ENCODE measurements around the gene MYOZ1.
A peak's percentile ranks its signal among the peaks of the same experiment; 100 is the strongest.

The MYOZ1 gene

GRCh38 chr10:73590881-73591799 is 50.1 kb downstream of the MYOZ1 start, which contains the start of gene USP54:
TSS of gene USP54 (minus strand) at chr10:73591342. CDS start at chr10:73575658, 15,684 bp downstream.
- Histone ChIP-seq H3K4me1 (ENCODE audit: control insufficient read depth, insufficient read depth, low read length) (peaks cover 21% of the 10 kb centered on the region), H3K36me3 (ENCODE audit: control insufficient read depth, insufficient read depth, low read length, severe bottlenecking) (no peaks in the 10 kb centered on the region), H3K9ac (ENCODE audit: low read length) (no peak within 1 kb of the TSS), H3K9me3 (ENCODE audit: control insufficient read depth, low read length) (no peaks in the 10 kb centered on the region), H3K4me3 (ENCODE audit: low read length) (no peak within 1 kb of the TSS), H3K27me3 (replicated peaks; ENCODE audit: control insufficient read depth, insufficient read depth, low read length) (no peaks in the 10 kb centered on the region)
- peak; percentile 50 for DNase-seq (ENCODE audit: low read depth)

- Histone ChIP-seq H3K4me3 (ENCODE audit: low read length) (no peak overlapping the region), H3K27me3 (replicated peaks; ENCODE audit: control insufficient read depth, insufficient read depth, low read length) (no peaks in the 10 kb centered on the region), H3K36me3 (ENCODE audit: control insufficient read depth, insufficient read depth, low read length, severe bottlenecking) (no peaks in the 10 kb centered on the region), H3K9me3 (ENCODE audit: control insufficient read depth, low read length) (no peaks in the 10 kb centered on the region), H3K9ac (ENCODE audit: low read length) (no peak overlapping the region), H3K4me1 (ENCODE audit: control insufficient read depth, insufficient read depth, low read length) (peaks cover 30% of the 10 kb centered on the region)
- DNase-seq (ENCODE audit: low read depth), result no peak
These were observed 51.6 kb downstream of the MYOZ1 start for GRCh38 chr10:73589563-73590126.

- peaks cover 30% of the 10 kb centered on the region for H3K4me1 ChIP-seq (ENCODE audit: control insufficient read depth, insufficient read depth, low read length)
- peak; percentile 42 for DNase-seq (ENCODE audit: low read depth)
- H3K27me3 ChIP-seq (replicated peaks; ENCODE audit: control insufficient read depth, insufficient read depth, low read length), result no peaks in the 10 kb centered on the region
- H3K9me3 ChIP-seq (ENCODE audit: control insufficient read depth, low read length), result no peaks in the 10 kb centered on the region
- H3K9ac ChIP-seq (ENCODE audit: low read length), result no peak overlapping the region
- no peak overlapping the region for H3K4me3 ChIP-seq (ENCODE audit: low read length)
- no peaks in the 10 kb centered on the region for H3K36me3 ChIP-seq (ENCODE audit: control insufficient read depth, insufficient read depth, low read length, severe bottlenecking)
These were observed 52.6 kb downstream of the MYOZ1 start for GRCh38 chr10:73588656-73589055.

- peak; percentile 83 for DNase-seq (ENCODE audit: low read depth)
- peaks cover 30% of the 10 kb centered on the region for H3K4me1 ChIP-seq (ENCODE audit: control insufficient read depth, insufficient read depth, low read length)
- H3K9me3 ChIP-seq (ENCODE audit: control insufficient read depth, low read length), result no peaks in the 10 kb centered on the region
- H3K9ac ChIP-seq (ENCODE audit: low read length), result no peak overlapping the region
- no peaks in the 10 kb centered on the region for H3K36me3 ChIP-seq (ENCODE audit: control insufficient read depth, insufficient read depth, low read length, severe bottlenecking)
- no peak overlapping the region for H3K4me3 ChIP-seq (ENCODE audit: low read length)
- no peaks in the 10 kb centered on the region for H3K27me3 ChIP-seq (replicated peaks; ENCODE audit: control insufficient read depth, insufficient read depth, low read length)
These were observed 54.7 kb downstream of the MYOZ1 start for GRCh38 chr10:73586583-73586984.

GRCh38 chr10:73585327-73585726 is 55.9 kb downstream of the MYOZ1 start:
- DNase-seq (ENCODE audit: low read depth), result peak; percentile 19
- peaks cover 30% of the 10 kb centered on the region for H3K4me1 ChIP-seq (ENCODE audit: control insufficient read depth, insufficient read depth, low read length)
- no peaks in the 10 kb centered on the region for H3K27me3 ChIP-seq (replicated peaks; ENCODE audit: control insufficient read depth, insufficient read depth, low read length)
- no peaks in the 10 kb centered on the region for H3K36me3 ChIP-seq (ENCODE audit: control insufficient read depth, insufficient read depth, low read length, severe bottlenecking)
- H3K4me3 ChIP-seq (ENCODE audit: low read length), result no peak overlapping the region
- H3K9me3 ChIP-seq (ENCODE audit: control insufficient read depth, low read length), result no peaks in the 10 kb centered on the region
- H3K9ac ChIP-seq (ENCODE audit: low read length), result no peak overlapping the region

- H3K36me3 ChIP-seq (ENCODE audit: control insufficient read depth, insufficient read depth, low read length, severe bottlenecking), result no peaks in the 10 kb centered on the region
- no peaks in the 10 kb centered on the region for H3K27me3 ChIP-seq (replicated peaks; ENCODE audit: control insufficient read depth, insufficient read depth, low read length)
- no peak overlapping the region for H3K9ac ChIP-seq (ENCODE audit: low read length)
- peaks cover 29% of the 10 kb centered on the region for H3K4me1 ChIP-seq (ENCODE audit: control insufficient read depth, insufficient read depth, low read length)
- H3K4me3 ChIP-seq (ENCODE audit: low read length), result no peak overlapping the region
- DNase-seq (ENCODE audit: low read depth), result no peak
- no peaks in the 10 kb centered on the region for H3K9me3 ChIP-seq (ENCODE audit: control insufficient read depth, low read length)
These were observed 56.5 kb downstream of the MYOZ1 start for GRCh38 chr10:73584737-73585136.

- Histone ChIP-seq H3K36me3 (ENCODE audit: control insufficient read depth, insufficient read depth, low read length, severe bottlenecking) (no peaks in the 10 kb centered on the region), H3K9ac (ENCODE audit: low read length) (no peak overlapping the region), H3K27me3 (replicated peaks; ENCODE audit: control insufficient read depth, insufficient read depth, low read length) (no peaks in the 10 kb centered on the region), H3K4me3 (ENCODE audit: low read length) (no peak overlapping the region), H3K4me1 (ENCODE audit: control insufficient read depth, insufficient read depth, low read length) (peaks cover 30% of the 10 kb centered on the region), H3K9me3 (ENCODE audit: control insufficient read depth, low read length) (no peaks in the 10 kb centered on the region)
- DNase-seq (ENCODE audit: low read depth), result no peak
These were observed 59.4 kb downstream of the MYOZ1 start for GRCh38 chr10:73581918-73582317.
